Stimulated activated CD4-positive, alpha-beta T cell treated with anti-CD3 and anti-CD28 coated beads, Interleukin-15, amount 100 ng/mL, for 24 hours (primary cell): ENCODE results near the gene TBC1D32.
"Not testable (repeated sequence)": the region's sequence is repeated elsewhere in the genome, so short reads cannot be mapped to it uniquely, and the experiment has no call there.

Source experiments
- DNase-seq: peaks from one replicate; pipeline ENCODE4 v3.0.0-alpha.2; 2020

The TBC1D32 gene

GRCh38 chr6:121110733-121111132 is 223.5 kb downstream of the TBC1D32 start:
- no peak for DNase-seq

GRCh38 chr6:121106962-121107361 is 227.3 kb downstream of the TBC1D32 start:
- DNase-seq, result no peak

- DNase-seq, result no peak
Observed at GRCh38 chr6:121105461-121105860, 228.8 kb downstream of the TBC1D32 start.

GRCh38 chr6:121093928-121094327 is 240.4 kb downstream of the TBC1D32 start:
- DNase-seq, result no peak

GRCh38 chr6:121090492-121090891 is 243.8 kb downstream of the TBC1D32 start:
- DNase-seq, result no peak

GRCh38 chr6:121086876-121087275 is 247.4 kb downstream of the TBC1D32 start:
- no peak for DNase-seq

- DNase-seq, result no peak
Observed at GRCh38 chr6:121076119-121076518, 258.2 kb downstream of the TBC1D32 start.

GRCh38 chr6:121068749-121069148 is 265.5 kb downstream of the TBC1D32 start:
- not testable (repeated sequence) for DNase-seq

- DNase-seq, result no peak
Observed at GRCh38 chr6:121067381-121067780, 266.9 kb downstream of the TBC1D32 start.

- no peak for DNase-seq
Observed at GRCh38 chr6:121064345-121064744, 269.9 kb downstream of the TBC1D32 start.

- no peak for DNase-seq
Observed at GRCh38 chr6:121055572-121056163, 278.6 kb downstream of the TBC1D32 start.

GRCh38 chr6:121048593-121048992 is 285.7 kb downstream of the TBC1D32 start:
- DNase-seq, result not testable (repeated sequence)

- DNase-seq, result not testable (repeated sequence)
Observed at GRCh38 chr6:121044905-121045304, 289.4 kb downstream of the TBC1D32 start.

- DNase-seq, result not testable (repeated sequence)
Observed at GRCh38 chr6:121043706-121044105, 290.6 kb downstream of the TBC1D32 start.

- DNase-seq, result not testable (repeated sequence)
Observed at GRCh38 chr6:121043211-121043610, 291.1 kb downstream of the TBC1D32 start.

GRCh38 chr6:121042766-121043165 is 291.5 kb downstream of the TBC1D32 start:
- no peak for DNase-seq

- DNase-seq, result no peak
Observed at GRCh38 chr6:121040831-121041230, 293.4 kb downstream of the TBC1D32 start.

GRCh38 chr6:121033091-121033490 is 301.2 kb downstream of the TBC1D32 start:
- no peak for DNase-seq

GRCh38 chr6:121032268-121033006 is 301.8 kb downstream of the TBC1D32 start:
- DNase-seq, result no peak
